ENCODE measurements around the gene MTMR6.
A peak's percentile ranks its signal among the peaks of the same experiment; 100 is the strongest.

- peak; percentile 37 for TF ChIP-seq CTCF (IDR thresholded peaks at IDR 0.05; ENCODE audit: insufficient read depth, low read length, poor library complexity, severe bottlenecking)
- no peak for TF ChIP-seq EZH2phosphoT487 (conservative IDR thresholded peaks at IDR 0.05; ENCODE audit: low read length)
Measured at GRCh38 chr13:25232937-25233515, 54.3 kb downstream of the MTMR6 start.
